Parathyroid adenoma (tissue), 2 donors: ENCODE measurements around the gene ZNF622.

Source experiments
- H2AFZ ChIP-seq: fragments of 300-600 bp; sonication (generic); one replicate; pipeline ENCODE4 v1.7.0; 2017; ENCODE audit warnings: antibody characterized with exemption, mild to moderate bottlenecking
- H3K27ac ChIP-seq: fragments of 300-600 bp; sonication (generic); one replicate; pipeline ENCODE4 v1.7.0; 2017
- H3K27me3 ChIP-seq: fragments of 300-600 bp; sonication (generic); one replicate; pipeline ENCODE4 v1.7.0; 2017; ENCODE audit warnings: low read length; ENCODE audit not compliant: control insufficient read depth, insufficient read depth
- H3K36me3 ChIP-seq: fragments of 300-600 bp; sonication (generic); one replicate; pipeline ENCODE4 v1.7.0; 2017; ENCODE audit warnings: low read length; ENCODE audit not compliant: control insufficient read depth, insufficient read depth
- H3K4me1 ChIP-seq: fragments of 300-600 bp; sonication (generic); one replicate; pipeline ENCODE4 v1.7.0; 2017; ENCODE audit warnings: control low read depth
- H3K4me2 ChIP-seq: fragments of 300-600 bp; sonication (generic); one replicate; pipeline ENCODE4 v1.7.0; 2017; ENCODE audit warnings: low read length
- H3K4me3 ChIP-seq: fragments of 300-600 bp; sonication (generic); one replicate; pipeline ENCODE4 v1.7.0; 2017; ENCODE audit warnings: low read depth, low read length
- H3K79me2 ChIP-seq: fragments of 300-600 bp; sonication (generic); one replicate; pipeline ENCODE4 v1.7.0; 2017; ENCODE audit warnings: control low read depth
- H3K9ac ChIP-seq: fragments of 300-600 bp; sonication (generic); one replicate; pipeline ENCODE4 v1.7.0; 2017; ENCODE audit warnings: mild to moderate bottlenecking
- H3K9me3 ChIP-seq: fragments of 300-600 bp; sonication (generic); one replicate; pipeline ENCODE4 v1.7.0; 2017; ENCODE audit warnings: low read length; ENCODE audit not compliant: control insufficient read depth
- TF ChIP-seq, protein P1 (sequence below): fragments of 300-600 bp; sonication (generic); IDR thresholded peaks from one replicate; pipeline ENCODE4 v1.7.0; 2017; ENCODE audit warnings: antibody characterized with exemption, mild to moderate bottlenecking
- donor health status: primary hyperparathyroidism.

The ZNF622 gene

DNA sequence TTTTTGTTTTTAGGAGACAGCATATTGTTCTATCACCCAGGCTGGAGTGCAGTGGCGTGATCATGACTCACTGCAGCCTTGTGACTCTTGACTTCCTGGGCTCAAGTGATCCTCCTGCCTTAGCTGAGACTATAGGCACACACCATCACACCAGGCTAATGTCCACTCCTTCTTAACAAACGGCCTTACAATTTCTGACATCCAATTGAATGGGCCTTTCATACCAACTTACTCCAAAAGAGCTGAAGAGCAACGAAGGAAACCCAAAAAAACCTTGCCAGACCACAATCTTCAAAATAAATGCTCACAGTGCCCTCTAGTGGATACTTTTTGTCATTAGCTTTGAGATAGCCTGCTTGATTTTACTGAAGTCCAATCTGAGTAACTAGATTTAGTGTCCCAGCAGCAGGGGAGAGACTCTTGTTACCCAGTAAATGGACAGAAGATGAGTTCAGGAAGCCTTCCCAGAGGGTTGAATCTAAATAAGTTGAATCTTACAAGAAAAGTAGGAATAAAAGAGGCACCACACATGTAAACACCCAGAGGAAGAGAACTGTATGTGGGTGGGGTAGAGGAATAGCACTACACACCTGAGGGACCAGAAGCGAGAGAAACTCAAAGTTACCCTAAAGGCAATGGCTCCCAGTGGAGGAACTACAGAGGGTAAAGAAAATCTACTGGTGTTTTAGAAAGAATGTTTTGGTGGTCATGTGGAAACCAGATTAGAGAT lies 9.3 kb downstream of the ZNF622 start:
- Histone ChIP-seq H3K4me3 (no peak overlapping the region), H3K27me3 (no peaks in the 10 kb centered on the region), H3K4me2 (no peak overlapping the region), H3K9me3 (no peaks in the 10 kb centered on the region), H3K36me3 (no peaks in the 10 kb centered on the region), H3K4me1 (no peaks in the 10 kb centered on the region), H3K27ac (no peak overlapping the region), H3K9ac (no peak overlapping the region), H2AFZ (no peak overlapping the region), H3K79me2 (peaks cover 21% of the 10 kb centered on the region)
- TF ChIP-seq, protein P1, sequence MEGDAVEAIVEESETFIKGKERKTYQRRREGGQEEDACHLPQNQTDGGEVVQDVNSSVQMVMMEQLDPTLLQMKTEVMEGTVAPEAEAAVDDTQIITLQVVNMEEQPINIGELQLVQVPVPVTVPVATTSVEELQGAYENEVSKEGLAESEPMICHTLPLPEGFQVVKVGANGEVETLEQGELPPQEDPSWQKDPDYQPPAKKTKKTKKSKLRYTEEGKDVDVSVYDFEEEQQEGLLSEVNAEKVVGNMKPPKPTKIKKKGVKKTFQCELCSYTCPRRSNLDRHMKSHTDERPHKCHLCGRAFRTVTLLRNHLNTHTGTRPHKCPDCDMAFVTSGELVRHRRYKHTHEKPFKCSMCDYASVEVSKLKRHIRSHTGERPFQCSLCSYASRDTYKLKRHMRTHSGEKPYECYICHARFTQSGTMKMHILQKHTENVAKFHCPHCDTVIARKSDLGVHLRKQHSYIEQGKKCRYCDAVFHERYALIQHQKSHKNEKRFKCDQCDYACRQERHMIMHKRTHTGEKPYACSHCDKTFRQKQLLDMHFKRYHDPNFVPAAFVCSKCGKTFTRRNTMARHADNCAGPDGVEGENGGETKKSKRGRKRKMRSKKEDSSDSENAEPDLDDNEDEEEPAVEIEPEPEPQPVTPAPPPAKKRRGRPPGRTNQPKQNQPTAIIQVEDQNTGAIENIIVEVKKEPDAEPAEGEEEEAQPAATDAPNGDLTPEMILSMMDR: peak; percentile 73

DNA sequence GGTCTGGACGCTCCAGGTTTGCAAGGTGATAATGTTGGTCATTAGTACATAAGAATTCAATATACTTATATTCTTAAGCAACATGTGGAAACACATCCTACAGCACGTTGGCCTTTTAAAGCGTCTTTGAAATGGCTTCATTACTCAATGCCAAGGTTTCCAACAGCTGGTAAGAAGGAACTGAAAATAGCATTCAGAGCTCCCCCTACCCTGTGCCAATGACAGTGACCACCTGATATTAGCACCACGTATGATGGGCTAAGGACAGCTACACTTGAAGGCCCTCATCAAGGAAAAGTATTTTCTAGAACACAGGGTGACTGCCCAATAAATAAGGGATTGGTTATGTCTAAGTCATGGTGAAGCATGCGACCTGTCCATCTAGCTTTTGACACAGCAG lies 9.9 kb downstream of the ZNF622 start:
- Histone ChIP-seq H3K4me3 (no peak overlapping the region), H3K4me1 (no peaks in the 10 kb centered on the region), H2AFZ (no peak overlapping the region), H3K36me3 (no peaks in the 10 kb centered on the region), H3K9me3 (no peaks in the 10 kb centered on the region), H3K9ac (no peak overlapping the region), H3K27me3 (no peaks in the 10 kb centered on the region), H3K27ac (no peak overlapping the region), H3K4me2 (no peak overlapping the region), H3K79me2 (peaks cover 16% of the 10 kb centered on the region)
- TF ChIP-seq, protein P1: no peak

DNA sequence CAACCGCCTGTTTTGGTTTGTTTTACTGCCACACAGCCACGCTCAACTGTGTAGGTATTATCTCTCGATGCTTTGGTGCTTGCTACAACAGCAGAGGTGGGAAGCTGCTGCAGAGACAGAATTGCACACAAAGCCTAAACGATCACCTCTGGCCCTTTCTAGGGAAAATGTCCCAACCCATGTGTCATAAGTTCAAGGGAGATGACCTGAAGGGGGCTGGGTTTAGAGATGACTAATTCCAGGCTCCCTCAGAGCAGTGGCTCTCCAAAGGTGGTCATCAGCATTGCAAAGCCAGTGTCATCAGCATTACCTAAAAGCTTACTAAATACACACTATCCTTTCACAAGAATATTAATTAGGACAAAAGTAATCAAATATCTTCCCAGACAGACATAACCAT lies 10.9 kb downstream of the ZNF622 start:
- Histone ChIP-seq H3K79me2 (peaks cover 16% of the 10 kb centered on the region), H3K4me1 (no peaks in the 10 kb centered on the region), H3K4me3 (no peak overlapping the region), H3K9me3 (no peaks in the 10 kb centered on the region), H3K9ac (no peak overlapping the region), H3K4me2 (no peak overlapping the region), H2AFZ (no peak overlapping the region), H3K27me3 (no peaks in the 10 kb centered on the region), H3K27ac (no peak overlapping the region), H3K36me3 (no peaks in the 10 kb centered on the region)
- TF ChIP-seq, protein P1: no peak

DNA sequence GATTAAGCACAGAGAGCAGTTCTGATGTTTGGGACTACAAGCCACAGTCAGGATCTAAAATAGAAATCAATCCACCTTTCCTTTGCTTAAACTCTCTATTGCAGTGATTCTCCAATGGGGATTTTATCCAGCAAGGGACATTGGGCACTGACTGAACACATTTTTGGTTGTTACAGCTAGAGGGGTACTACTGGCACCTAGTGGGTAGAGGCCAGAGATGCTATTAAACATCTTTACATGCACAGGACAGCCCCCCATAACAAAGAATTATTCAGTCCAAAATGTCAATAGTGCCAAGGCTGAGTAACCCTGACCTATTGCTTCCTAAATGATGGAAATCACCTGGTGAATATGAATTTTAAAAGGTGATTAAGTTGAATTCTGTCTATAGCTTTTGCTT lies 12.0 kb downstream of the ZNF622 start:
- Histone ChIP-seq H3K4me3 (no peak overlapping the region), H3K36me3 (no peaks in the 10 kb centered on the region), H3K4me1 (no peaks in the 10 kb centered on the region), H3K27me3 (no peaks in the 10 kb centered on the region), H2AFZ (no peak overlapping the region), H3K9ac (no peak overlapping the region), H3K4me2 (no peak overlapping the region), H3K27ac (no peak overlapping the region), H3K79me2 (peaks cover 16% of the 10 kb centered on the region), H3K9me3 (no peaks in the 10 kb centered on the region)
- TF ChIP-seq, protein P1: no peak

DNA sequence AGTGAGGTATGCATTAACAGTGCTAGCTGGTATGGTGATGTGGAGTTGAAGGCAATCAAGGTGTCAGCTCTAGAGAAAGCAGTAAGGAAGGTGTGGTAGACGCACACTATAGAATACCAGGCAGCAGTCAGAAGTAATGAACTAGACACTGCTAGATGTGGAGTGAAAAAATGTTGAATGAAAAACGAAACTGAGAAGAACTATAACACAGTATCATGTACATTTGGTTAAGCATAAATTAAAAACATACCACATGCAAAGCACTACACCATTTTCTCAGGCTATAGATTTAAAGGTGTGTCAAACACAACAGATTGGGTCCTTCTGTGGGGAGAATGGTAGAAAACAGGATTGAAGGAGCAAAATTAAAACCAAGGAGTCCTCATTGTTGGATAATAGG lies 15.4 kb downstream of the ZNF622 start:
- Histone ChIP-seq H3K27ac (no peak overlapping the region), H3K27me3 (no peaks in the 10 kb centered on the region), H3K4me1 (no peaks in the 10 kb centered on the region), H2AFZ (no peak overlapping the region), H3K79me2 (peaks cover 6% of the 10 kb centered on the region), H3K4me2 (no peak overlapping the region), H3K36me3 (no peaks in the 10 kb centered on the region), H3K4me3 (no peak overlapping the region), H3K9me3 (no peaks in the 10 kb centered on the region), H3K9ac (no peak overlapping the region)
- TF ChIP-seq, protein P1: no peak
